Mesenchymal stem cell (in vitro differentiated cells and primary cell): ENCODE results near the gene PIK3R1.
A peak's percentile ranks its signal among the peaks of the same experiment; 100 is the strongest.

Experiments used
- DNase-seq: peaks from one replicate; pipeline ENCODE4 v3.0.0-alpha.2; 2013
- H2AFZ ChIP-seq: one replicate; pipeline ENCODE4 v1.6.1; 2013; ENCODE audit warnings: low read depth, mild to moderate bottlenecking, control low read depth, inconsistent platforms, low read length, moderate library complexity
- H2AK5ac ChIP-seq: 2 replicates; pipeline ENCODE4 v1.6.1; 2013; ENCODE audit warnings: low read length, moderate library complexity, mild to moderate bottlenecking, inconsistent platforms; ENCODE audit not compliant: severe bottlenecking
- H2BK120ac ChIP-seq: one replicate; pipeline ENCODE4 v1.6.1; 2013; ENCODE audit warnings: low read depth, mild to moderate bottlenecking, inconsistent platforms, low read length, moderate library complexity
- H2BK12ac ChIP-seq, 2 experiments: one replicate each; pipeline ENCODE4 v1.6.1; 2013; ENCODE audit warnings: inconsistent platforms in 2 of 2, low read length in 2 of 2, mild to moderate bottlenecking in 2 of 2, moderate library complexity in 2 of 2, control low read depth in 1 of 2
- H2BK15ac ChIP-seq: one replicate; pipeline ENCODE4 v1.6.1; 2013; ENCODE audit warnings: mild to moderate bottlenecking, low read depth, inconsistent platforms; ENCODE audit not compliant: poor library complexity, severe bottlenecking
- H2BK5ac ChIP-seq: 2 replicates; pipeline ENCODE4 v1.6.1; 2013; ENCODE audit warnings: low read depth, mild to moderate bottlenecking, low read length, control low read depth, inconsistent platforms; ENCODE audit not compliant: poor library complexity, severe bottlenecking
- H3K14ac ChIP-seq, 2 experiments: one replicate each; pipeline ENCODE4 v1.6.1; 2013; ENCODE audit warnings: inconsistent platforms in 2 of 2, low read length in 2 of 2, control low read depth in 1 of 2, mild to moderate bottlenecking in 1 of 2, moderate library complexity in 1 of 2
- H3K18ac ChIP-seq, 2 experiments: one replicate each; pipeline ENCODE4 v1.6.1; 2013; ENCODE audit warnings: inconsistent platforms in 2 of 2, low read length in 2 of 2, control low read depth in 1 of 2, low read depth in 1 of 2, mild to moderate bottlenecking in 1 of 2
- H3K23ac ChIP-seq, 2 experiments: one replicate each; pipeline ENCODE4 v1.6.1; 2013; ENCODE audit warnings: inconsistent platforms in 2 of 2, low read length in 2 of 2, mild to moderate bottlenecking in 2 of 2, moderate library complexity in 2 of 2, control low read depth in 1 of 2
- H3K27ac ChIP-seq: 2 replicates; pipeline ENCODE4 v1.5.1; 2013; ENCODE audit warnings: mild to moderate bottlenecking, moderate library complexity, low read length, control low read depth, inconsistent platforms; ENCODE audit not compliant: poor library complexity, severe bottlenecking
- H3K27me3 ChIP-seq, 2 experiments: 2 replicates each; pipeline versions ENCODE4 v1.6.1 to v1.7.0; 2013; ENCODE audit warnings: low read length in 2 of 2, mild to moderate bottlenecking in 2 of 2, moderate library complexity in 2 of 2, control low read depth in 1 of 2, inconsistent platforms in 1 of 2; ENCODE audit not compliant: control insufficient read depth in 1 of 2, insufficient read depth in 1 of 2
- H3K36me3 ChIP-seq, 2 experiments: 2 replicates each; pipeline versions ENCODE4 v1.6.1 to v1.7.0; 2013; ENCODE audit warnings: low read length in 2 of 2, control low read depth in 1 of 2, inconsistent platforms in 1 of 2, low read depth in 1 of 2, mild to moderate bottlenecking in 1 of 2; ENCODE audit not compliant: insufficient read depth in 2 of 2, control insufficient read depth in 1 of 2
- H3K4ac ChIP-seq, 2 experiments: one replicate each; pipeline ENCODE4 v1.6.1; 2013; ENCODE audit warnings: inconsistent platforms in 2 of 2, low read length in 2 of 2, mild to moderate bottlenecking in 2 of 2, moderate library complexity in 2 of 2, control low read depth in 1 of 2, low read depth in 1 of 2
- H3K4me1 ChIP-seq: 2 replicates; pipeline ENCODE4 v1.6.1; 2013; ENCODE audit warnings: low read depth, low read length, control low read depth; ENCODE audit not compliant: control insufficient read depth, insufficient read depth
- H3K4me2 ChIP-seq: 2 replicates; pipeline ENCODE4 v1.6.1; 2013; ENCODE audit warnings: low read length, mild to moderate bottlenecking, inconsistent platforms; ENCODE audit not compliant: poor library complexity, severe bottlenecking
- H3K4me3 ChIP-seq, 2 experiments: 2 replicates each; pipeline versions ENCODE4 v1.5.1 to v1.7.0; 2013; ENCODE audit warnings: low read length in 2 of 2, mild to moderate bottlenecking in 2 of 2, control low read depth in 1 of 2, low read depth in 1 of 2; ENCODE audit not compliant: insufficient read depth in 1 of 2
- H3K79me1 ChIP-seq: replicated peaks from 2 replicates; pipeline ENCODE4 v1.6.1; 2013; ENCODE audit warnings: mild to moderate bottlenecking, control low read depth, low read length, inconsistent platforms; ENCODE audit not compliant: poor library complexity, severe bottlenecking
- H3K9ac ChIP-seq: 2 replicates; pipeline ENCODE4 v1.7.0; 2013; ENCODE audit warnings: mild to moderate bottlenecking, low read length, moderate library complexity
- H3K9me3 ChIP-seq: 2 replicates; pipeline ENCODE4 v1.7.0; 2013; ENCODE audit warnings: mild to moderate bottlenecking, low read length; ENCODE audit not compliant: control insufficient read depth
- H4K8ac ChIP-seq: one replicate; pipeline ENCODE4 v1.6.1; 2013; ENCODE audit warnings: inconsistent platforms, mild to moderate bottlenecking, low read length, moderate library complexity
- H4K91ac ChIP-seq: one replicate; pipeline ENCODE4 v1.6.1; 2013; ENCODE audit warnings: mild to moderate bottlenecking, low read length, inconsistent platforms
- WGBS: methylation state at CpG from one replicate; pipeline ENCODE4 v1.1.7; 2013; ENCODE audit warnings: mixed read lengths; 5-methylcytosine and 5-hydroxymethylcytosine counted together

PIK3R1 gene

DNA sequence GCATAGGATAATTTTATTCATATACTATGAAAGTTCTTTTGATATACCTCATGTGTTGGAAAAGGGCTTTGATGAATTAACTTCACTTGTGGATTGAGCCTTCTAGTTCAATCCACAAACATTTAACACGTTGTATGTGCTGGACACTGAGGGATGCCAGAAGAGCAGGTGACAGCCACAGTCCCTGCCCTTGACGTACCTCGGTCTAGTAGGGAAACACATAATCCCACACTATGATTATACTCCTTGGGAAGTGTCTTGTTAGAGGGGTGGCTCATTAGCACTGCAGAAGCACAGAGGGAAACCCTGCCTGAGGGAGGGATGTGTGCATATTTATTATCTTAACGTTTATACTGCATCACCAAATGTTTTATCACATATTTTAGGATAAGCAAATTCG lies 61.2 kb downstream of the PIK3R1 start:
- H3K79me1 ChIP-seq: peaks cover 18% of the 10 kb centered on the region
- no peak overlapping the region for H4K8ac ChIP-seq
- no peak overlapping the region for H2AFZ ChIP-seq
- no peaks in the 10 kb centered on the region for H3K9me3 ChIP-seq
- H2BK120ac ChIP-seq: no peak overlapping the region
- no peak overlapping the region for H3K23ac ChIP-seq
- no peak overlapping the region for H3K4me3 ChIP-seq
- no peak overlapping the region for H3K9ac ChIP-seq
- DNase-seq: no peak
- H3K18ac ChIP-seq: no peak overlapping the region
- H4K91ac ChIP-seq: no peak overlapping the region
- H2BK15ac ChIP-seq: no peak overlapping the region
- H2BK5ac ChIP-seq: no peak overlapping the region
- H2AK5ac ChIP-seq: no peak overlapping the region
- H3K36me3 ChIP-seq: peaks cover 0 to 84% of the 10 kb centered on the region in 2 experiments
- H3K14ac ChIP-seq: no peak overlapping the region
- no peak overlapping the region for H2BK12ac ChIP-seq
- no peak overlapping the region for H3K27ac ChIP-seq
- H3K4ac ChIP-seq: no peak overlapping the region
- 89% methylated on average over 3 of the region's 5 CpGs for WGBS
- H3K4me2 ChIP-seq: no peak overlapping the region
- no peaks in the 10 kb centered on the region for H3K27me3 ChIP-seq
- H3K4me1 ChIP-seq: peaks cover 5% of the 10 kb centered on the region

DNA sequence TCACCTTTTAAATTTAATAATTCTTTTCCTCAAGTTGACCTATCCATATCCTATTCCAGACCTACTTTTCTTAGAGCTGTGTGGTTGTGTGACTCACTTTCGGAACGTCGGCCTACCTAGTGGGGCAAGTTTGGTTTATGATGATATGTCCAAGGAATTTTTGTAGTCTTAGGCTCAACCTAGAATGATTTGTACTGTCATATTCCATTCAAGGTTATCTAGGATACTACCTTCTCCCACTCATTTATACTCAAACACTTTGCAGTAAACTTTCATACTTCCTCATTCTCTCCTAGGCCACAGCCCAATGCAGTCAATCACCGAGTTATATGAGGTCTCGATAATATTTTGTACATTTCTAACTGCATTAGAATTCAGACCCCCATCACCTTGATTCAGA lies 61.9 kb downstream of the PIK3R1 start:
- Histone ChIP-seq H2AFZ (no peak overlapping the region), H2BK15ac (no peak overlapping the region), H3K18ac (no peak overlapping the region), H2BK12ac (no peak overlapping the region), H3K36me3 (peaks cover 0 to 91% of the 10 kb centered on the region in 2 experiments), H3K4ac (no peak overlapping the region), H4K8ac (no peak overlapping the region), H2BK5ac (no peak overlapping the region), H2AK5ac (no peak overlapping the region), H3K4me3 (no peak overlapping the region), H3K23ac (no peak overlapping the region), H2BK120ac (no peak overlapping the region), H3K9ac (no peak overlapping the region), H3K4me2 (no peak overlapping the region), H3K4me1 (peaks cover 7% of the 10 kb centered on the region), H3K27me3 (no peaks in the 10 kb centered on the region), H3K9me3 (no peaks in the 10 kb centered on the region), H3K79me1 (peaks cover 18% of the 10 kb centered on the region), H3K14ac (no peak overlapping the region), H4K91ac (no peak overlapping the region), H3K27ac (peak overlapping the region; percentile 25)
- DNase-seq: no peak
- 95% methylated on average over 2 of the region's 5 CpGs for WGBS

DNA sequence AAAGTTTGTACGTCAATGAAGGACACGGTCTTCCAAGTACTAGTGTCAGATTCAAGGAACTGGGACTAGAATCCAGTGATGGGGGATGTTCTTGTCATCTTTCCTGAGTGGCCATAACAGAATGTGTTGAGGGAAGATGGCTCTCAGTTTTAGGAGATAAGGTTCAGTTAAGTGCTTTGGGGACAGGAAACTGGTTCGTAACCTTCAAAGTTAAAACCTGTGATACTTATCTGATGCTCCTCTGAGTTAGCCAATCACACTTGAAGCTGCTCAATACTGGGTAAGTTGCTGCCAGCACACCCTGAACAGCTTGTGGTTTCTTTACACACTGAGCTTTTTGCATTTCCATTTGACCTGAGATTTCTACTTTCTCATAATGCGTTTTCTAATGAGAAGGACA lies 64.4 kb downstream of the PIK3R1 start:
- no peak overlapping the region for H4K91ac ChIP-seq
- peaks cover 11% of the 10 kb centered on the region for H3K79me1 ChIP-seq
- no peak overlapping the region for H2AFZ ChIP-seq
- H3K9ac ChIP-seq: no peak overlapping the region
- no peak overlapping the region for H3K18ac ChIP-seq
- H3K4ac ChIP-seq: no peak overlapping the region
- H2BK15ac ChIP-seq: no peak overlapping the region
- H3K23ac ChIP-seq: no peak overlapping the region
- H3K4me1 ChIP-seq: peaks cover 7% of the 10 kb centered on the region
- H3K9me3 ChIP-seq: no peaks in the 10 kb centered on the region
- peaks cover 0 to 100% of the 10 kb centered on the region in 2 experiments for H3K36me3 ChIP-seq
- H4K8ac ChIP-seq: no peak overlapping the region
- no peak for DNase-seq
- H3K4me3 ChIP-seq: no peak overlapping the region
- H3K27ac ChIP-seq: no peak overlapping the region
- no peak overlapping the region for H3K4me2 ChIP-seq
- 98% methylated on average over 3 of the region's 4 CpGs for WGBS
- H3K14ac ChIP-seq: no peak overlapping the region
- no peaks in the 10 kb centered on the region for H3K27me3 ChIP-seq
- H2BK12ac ChIP-seq: no peak overlapping the region
- H2BK5ac ChIP-seq: no peak overlapping the region
- H2AK5ac ChIP-seq: no peak overlapping the region
- no peak overlapping the region for H2BK120ac ChIP-seq

DNA sequence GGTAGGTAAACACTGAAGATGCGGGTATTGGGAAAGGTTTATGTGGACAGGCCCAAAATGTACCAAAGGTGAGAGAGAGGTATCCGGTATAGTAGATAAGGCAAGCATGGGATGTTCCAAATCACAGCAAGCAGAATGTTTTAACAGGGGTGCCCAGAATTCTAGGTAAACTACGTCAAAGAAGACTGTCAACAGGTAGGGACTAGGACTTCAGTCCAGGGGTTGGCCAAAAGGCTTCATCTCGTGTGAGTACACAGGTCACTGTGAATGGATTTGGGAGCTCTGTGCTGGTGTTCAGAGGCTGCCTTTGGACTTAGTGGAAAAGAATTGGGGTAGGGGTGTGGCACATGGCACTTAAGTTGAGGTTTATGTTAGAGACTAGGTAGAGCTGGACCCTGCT lies 66.4 kb downstream of the PIK3R1 start:
- WGBS: 96% methylated on average over 4 of the region's 4 CpGs
- H4K91ac ChIP-seq: no peak overlapping the region

More for the DNA sequence above, 66.4 kb downstream of the PIK3R1 start:
- H3K14ac ChIP-seq: no peak overlapping the region
- no peak overlapping the region for H2BK5ac ChIP-seq
- no peak overlapping the region for H3K18ac ChIP-seq
- H3K79me1 ChIP-seq: peaks cover 10% of the 10 kb centered on the region
- peak overlapping the region; percentile 53 for H2AK5ac ChIP-seq
- peaks cover 5% of the 10 kb centered on the region for H3K4me1 ChIP-seq
- no peak overlapping the region for H3K4me2 ChIP-seq
- H2BK120ac ChIP-seq: no peak overlapping the region
- no peak overlapping the region for H3K4ac ChIP-seq
- no peaks in the 10 kb centered on the region for H3K9me3 ChIP-seq
- peaks cover 0 to 88% of the 10 kb centered on the region in 2 experiments for H3K36me3 ChIP-seq
- DNase-seq: no peak
- H2BK15ac ChIP-seq: no peak overlapping the region
- H4K8ac ChIP-seq: no peak overlapping the region
- H3K9ac ChIP-seq: no peak overlapping the region
- H2AFZ ChIP-seq: no peak overlapping the region
- no peak overlapping the region for H3K27ac ChIP-seq
- H2BK12ac ChIP-seq: no peak overlapping the region
- no peak overlapping the region for H3K4me3 ChIP-seq
- no peak overlapping the region for H3K23ac ChIP-seq
- H3K27me3 ChIP-seq: no peaks in the 10 kb centered on the region
